Endothelial cell of umbilical vein (primary cell): ENCODE results near the gene HSFX3.
"Not testable (repeated sequence)": the region's sequence is repeated elsewhere in the genome, so short reads cannot be mapped to it uniquely, and the experiment has no call there.

ENCODE experiments used
- CTCF ChIP-seq, 2 donors: IDR thresholded peaks; 1 replicate in 1 of 2; 2 replicates in 1 of 2; pipeline ENCODE4 v1.5.1; 2011; ENCODE audit warnings: low read length in 2 of 2, mild to moderate bottlenecking in 2 of 2, moderate library complexity in 2 of 2, control low read depth in 1 of 2, inconsistent platforms in 1 of 2, low read depth in 1 of 2; ENCODE audit not compliant: insufficient read depth in 1 of 2; ENCODE audit errors: extremely low read depth in 1 of 2
- EZH2 ChIP-seq: IDR thresholded peaks from 2 replicates; pipeline ENCODE4 v1.6.1; 2012; ENCODE audit warnings: borderline replicate concordance, low read depth, mild to moderate bottlenecking, moderate library complexity, low read length, inconsistent platforms; ENCODE audit not compliant: severe bottlenecking
- FOS ChIP-seq: IDR thresholded peaks from 2 replicates; pipeline ENCODE4 v1.6.1; 2011; ENCODE audit warnings: mild to moderate bottlenecking, low read length, moderate library complexity, borderline replicate concordance; ENCODE audit not compliant: insufficient read depth
- JUN ChIP-seq: IDR thresholded peaks from 2 replicates; pipeline ENCODE4 v1.6.1; 2011; ENCODE audit warnings: borderline replicate concordance, low read depth; ENCODE audit not compliant: insufficient read length, insufficient read depth
- MYC ChIP-seq: IDR thresholded peaks from one replicate; pipeline ENCODE4 v1.6.1; 2011; ENCODE audit warnings: mild to moderate bottlenecking, low read depth, low read length
- POLR2A ChIP-seq: IDR thresholded peaks from 2 replicates; pipeline ENCODE4 v1.6.1; 2012; ENCODE audit warnings: low read depth, mild to moderate bottlenecking, control low read depth, low read length
- POLR2AphosphoS5 ChIP-seq: IDR thresholded peaks from 2 replicates; pipeline ENCODE4 v1.6.1; 2012; ENCODE audit warnings: low read depth, mild to moderate bottlenecking, control low read depth, low read length, moderate library complexity; ENCODE audit not compliant: insufficient read depth
- TF ChIP-seq, protein P1 (sequence below): IDR thresholded peaks from 2 replicates; pipeline ENCODE4 v1.6.1; 2011; ENCODE audit not compliant: insufficient read depth, insufficient read length

GRCh38 chrX:149526318-149527033, 23.2 kb downstream of the HSFX3 start:
- not testable (repeated sequence) for TF ChIP-seq POLR2A; CTCF (IDR thresholded peaks at IDR 0.05; ENCODE audit: extremely low read depth in 1 of 2, insufficient read depth in 1 of 2, low read depth in 1 of 2, low read length in 2 of 2); EZH2; POLR2AphosphoS5; FOS; MYC; JUN
- TF ChIP-seq, protein P1, sequence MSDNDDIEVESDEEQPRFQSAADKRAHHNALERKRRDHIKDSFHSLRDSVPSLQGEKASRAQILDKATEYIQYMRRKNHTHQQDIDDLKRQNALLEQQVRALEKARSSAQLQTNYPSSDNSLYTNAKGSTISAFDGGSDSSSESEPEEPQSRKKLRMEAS = not testable (repeated sequence)
